KMS-11 (cell line): ENCODE results near the gene PALLD.

Experiments used
- H2AFZ ChIP-seq: fragments of 200-600 bp; sonication (generic); 2 replicates; pipeline ENCODE4 v1.6.1; 2016; ENCODE audit warnings: antibody characterized with exemption, mixed run types, low read depth
- H3K27ac ChIP-seq: fragments of 200-600 bp; sonication (generic); 2 replicates; pipeline ENCODE4 v1.6.1; 2016; ENCODE audit warnings: mild to moderate bottlenecking, mixed run types
- H3K27me3 ChIP-seq: fragments of 200-600 bp; sonication (generic); 2 replicates; pipeline ENCODE4 v1.6.1; 2017; ENCODE audit warnings: mild to moderate bottlenecking, low read depth, mixed run types, moderate library complexity; ENCODE audit not compliant: insufficient read depth
- H3K36me3 ChIP-seq: fragments of 200-600 bp; sonication (generic); 2 replicates; pipeline ENCODE4 v1.6.1; 2017; ENCODE audit warnings: mild to moderate bottlenecking, mixed run types; ENCODE audit not compliant: insufficient read depth
- H3K4me1 ChIP-seq: fragments of 200-600 bp; sonication (generic); 2 replicates; pipeline ENCODE4 v1.6.1; 2016; ENCODE audit warnings: mild to moderate bottlenecking, low read depth, mixed run types; ENCODE audit not compliant: poor library complexity, severe bottlenecking
- H3K4me2 ChIP-seq: fragments of 200-600 bp; sonication (generic); 2 replicates; pipeline ENCODE4 v1.7.0; 2016; ENCODE audit warnings: mild to moderate bottlenecking, mixed run types
- H3K4me3 ChIP-seq: fragments of 200-600 bp; sonication (generic); IDR thresholded peaks from 2 replicates; pipeline ENCODE4 v1.6.1; 2017; ENCODE audit warnings: low read depth, low read length, mixed read lengths; ENCODE audit not compliant: insufficient read depth
- H3K79me2 ChIP-seq: fragments of 200-600 bp; sonication (generic); 2 replicates; pipeline ENCODE4 v1.6.1; 2016; ENCODE audit warnings: low read depth, mixed run types; ENCODE audit not compliant: insufficient read depth
- H3K9ac ChIP-seq: fragments of 200-600 bp; sonication (generic); 2 replicates; pipeline ENCODE4 v1.6.1; 2016; ENCODE audit warnings: mild to moderate bottlenecking, mixed run types
- H4K20me1 ChIP-seq: fragments of 200-600 bp; sonication (generic); 2 replicates; pipeline ENCODE4 v1.6.1; 2016; ENCODE audit warnings: mild to moderate bottlenecking, mixed run types; ENCODE audit not compliant: insufficient read depth
- CTCF ChIP-seq: fragments of 200-600 bp; sonication (generic); conservative IDR thresholded peaks from 2 replicates; pipeline ENCODE4 v1.6.1; 2017; ENCODE audit warnings: low read depth, mild to moderate bottlenecking, antibody characterized with exemption, low read length, moderate library complexity, mixed read lengths

The PALLD gene

GRCh38 chr4:168880811-168881595, 384.2 kb downstream of the PALLD start:
- TF ChIP-seq CTCF, result no peak
- no peaks in the 10 kb centered on the region for H4K20me1 ChIP-seq
- no peak overlapping the region for H2AFZ ChIP-seq
- no peaks in the 10 kb centered on the region for H3K27me3 ChIP-seq
- no peak overlapping the region for H3K4me3 ChIP-seq
- no peaks in the 10 kb centered on the region for H3K4me1 ChIP-seq
- H3K79me2 ChIP-seq, result no peaks in the 10 kb centered on the region
- no peak overlapping the region for H3K4me2 ChIP-seq
- no peak overlapping the region for H3K9ac ChIP-seq
- H3K36me3 ChIP-seq, result no peaks in the 10 kb centered on the region
- no peak overlapping the region for H3K27ac ChIP-seq

GRCh38 chr4:168881781-168882420, 385.0 kb downstream of the PALLD start:
- Histone ChIP-seq H3K4me1 (no peaks in the 10 kb centered on the region), H3K27me3 (no peaks in the 10 kb centered on the region), H3K4me3 (no peak overlapping the region), H3K4me2 (no peak overlapping the region), H3K79me2 (no peaks in the 10 kb centered on the region), H2AFZ (no peak overlapping the region), H3K27ac (no peak overlapping the region), H3K36me3 (no peaks in the 10 kb centered on the region), H3K9ac (no peak overlapping the region), H4K20me1 (no peaks in the 10 kb centered on the region)
- TF ChIP-seq CTCF, result no peak

- no peaks in the 10 kb centered on the region for H3K79me2 ChIP-seq
- H3K9ac ChIP-seq, result no peak overlapping the region
- no peak for TF ChIP-seq CTCF
- H3K36me3 ChIP-seq, result no peaks in the 10 kb centered on the region
- no peak overlapping the region for H3K4me2 ChIP-seq
- H3K4me3 ChIP-seq, result no peak overlapping the region
- no peaks in the 10 kb centered on the region for H3K4me1 ChIP-seq
- H4K20me1 ChIP-seq, result no peaks in the 10 kb centered on the region
- H2AFZ ChIP-seq, result no peak overlapping the region
- no peak overlapping the region for H3K27ac ChIP-seq
- H3K27me3 ChIP-seq, result no peaks in the 10 kb centered on the region
Observed at GRCh38 chr4:168882650-168883233, 385.9 kb downstream of the PALLD start.

GRCh38 chr4:168883513-168883912, 386.7 kb downstream of the PALLD start:
- Histone ChIP-seq H3K27me3 (no peaks in the 10 kb centered on the region), H3K27ac (no peak overlapping the region), H2AFZ (no peak overlapping the region), H3K79me2 (no peaks in the 10 kb centered on the region), H3K4me1 (no peaks in the 10 kb centered on the region), H4K20me1 (no peaks in the 10 kb centered on the region), H3K4me3 (no peak overlapping the region), H3K36me3 (no peaks in the 10 kb centered on the region), H3K4me2 (no peak overlapping the region), H3K9ac (no peak overlapping the region)
- no peak for TF ChIP-seq CTCF
